Endodermal cell (in vitro differentiated cells): ENCODE data around the gene PALB2. TPM values are rescaled to one million over a fixed set of nuclear protein-coding genes. Genes with fewer than 3 reads are reported as not detected.

Experiments
- DNase-seq: peaks from one replicate; pipeline ENCODE4 v3.0.0-alpha.2; 2017
- H3K27ac ChIP-seq: 2 replicates; pipeline ENCODE4 v1.5.1; 2013; ENCODE audit warnings: mild to moderate bottlenecking, low read depth, low read length, moderate library complexity
- H3K27me3 ChIP-seq: 2 replicates; pipeline ENCODE4 v1.6.1; 2013; ENCODE audit warnings: mild to moderate bottlenecking, low read length, moderate library complexity; ENCODE audit not compliant: insufficient read depth, control insufficient read depth, poor library complexity, severe bottlenecking
- H3K36me3 ChIP-seq: 2 replicates; pipeline ENCODE4 v1.7.0; 2013; ENCODE audit warnings: mild to moderate bottlenecking, low read length, moderate library complexity; ENCODE audit not compliant: control insufficient read depth, insufficient read depth
- H3K4me1 ChIP-seq: one replicate; pipeline ENCODE4 v1.7.0; 2013; ENCODE audit warnings: low read length; ENCODE audit not compliant: control insufficient read depth, insufficient read depth
- H3K4me3 ChIP-seq: 2 replicates; pipeline ENCODE4 v1.5.1; 2013; ENCODE audit warnings: mild to moderate bottlenecking, low read length, moderate library complexity
- H3K9ac ChIP-seq: 2 replicates; pipeline ENCODE4 v1.6.1; 2013; ENCODE audit warnings: mild to moderate bottlenecking, low read length, moderate library complexity; ENCODE audit not compliant: poor library complexity, severe bottlenecking; ENCODE audit errors: extremely low read depth
- H3K9me3 ChIP-seq: 2 replicates; pipeline ENCODE4 v1.6.1; 2013; ENCODE audit warnings: mild to moderate bottlenecking, low read length, moderate library complexity; ENCODE audit not compliant: control insufficient read depth
- H3K27ac Mint-ChIP-seq: 2 replicates; pipeline ENCODE4 v1.8.0; 2020; ENCODE audit warnings: mixed read lengths
- H3K27me3 Mint-ChIP-seq: 2 replicates; pipeline ENCODE4 v1.8.0; 2021; ENCODE audit warnings: mild to moderate bottlenecking, mixed read lengths; ENCODE audit not compliant: insufficient read depth
- H3K36me3 Mint-ChIP-seq: 2 replicates; pipeline ENCODE4 v1.8.0; 2020; ENCODE audit warnings: low read depth, mixed read lengths
- H3K4me1 Mint-ChIP-seq: 2 replicates; pipeline ENCODE4 v1.8.0; 2020; ENCODE audit warnings: mixed read lengths
- H3K4me3 Mint-ChIP-seq: 2 replicates; pipeline ENCODE4 v1.8.0; 2020; ENCODE audit warnings: mild to moderate bottlenecking, moderate library complexity, mixed read lengths
- H3K9me3 Mint-ChIP-seq: 2 replicates; pipeline ENCODE4 v1.8.0; 2020; ENCODE audit warnings: mild to moderate bottlenecking, mixed read lengths
- CTCF ChIP-seq: fragments of 200-600 bp; sonication (generic); conservative IDR thresholded peaks from 2 replicates; pipeline ENCODE4 v1.5.0; 2021; ENCODE audit warnings: antibody characterized with exemption, mild to moderate bottlenecking
- WGBS, 2 experiments: methylation state at CpG; one replicate each; pipeline versions ENCODE4 v1.1.5 to v1.1.7; 2013; ENCODE audit warnings: missing lambda C conversion rate in 2 of 2, mixed read lengths in 1 of 2; ENCODE audit not compliant: insufficient coverage in 1 of 2, insufficient read length in 1 of 2; 5-methylcytosine and 5-hydroxymethylcytosine counted together
- total RNA-seq, 2 donors: library from RNA; stranded (reverse); fragmentation: NEBNext Ultra II Directional in 1 of 2; extraction: Animal tissue kit (Norgen Biotek cat#: 25700) in 1 of 2; gene quantifications; 2 replicates in 1 of 2; 3 replicates in 1 of 2; pipeline ENCODE4 v1.2.1, GENCODE V29; 2021

Gene PALB2
- total RNA-seq, 2 donors from 2014 or later: 20.0 to 24.8 TPM

- no peaks in the 10 kb centered on the region for H3K27me3 Mint-ChIP-seq
- H3K9ac ChIP-seq: no peak overlapping the region
- H3K36me3 ChIP-seq: peaks cover 89% of the 10 kb centered on the region
- DNase-seq: no peak
- no peak overlapping the region for H3K4me3 ChIP-seq
- no peak overlapping the region for H3K4me3 Mint-ChIP-seq
- no peaks in the 10 kb centered on the region for H3K9me3 Mint-ChIP-seq
- WGBS, 2 experiments: 95 to 100% methylated on average over 2 to 4 of the region's 4 CpGs
- no peaks in the 10 kb centered on the region for H3K9me3 ChIP-seq
- H3K4me1 ChIP-seq: peaks cover 3% of the 10 kb centered on the region
- no peak overlapping the region for H3K27ac ChIP-seq
- no peak for TF ChIP-seq CTCF
- H3K27me3 ChIP-seq: no peaks in the 10 kb centered on the region
- H3K4me1 Mint-ChIP-seq: peaks cover 15% of the 10 kb centered on the region
- H3K27ac Mint-ChIP-seq: no peak overlapping the region
- peaks cover 67% of the 10 kb centered on the region for H3K36me3 Mint-ChIP-seq
Measured at GRCh38 chr16:23668873-23669272, 27.8 kb upstream of the PALB2 start.

GRCh38 chr16:23668225-23668624 lies 27.1 kb upstream of the PALB2 start:
- no peaks in the 10 kb centered on the region for H3K9me3 ChIP-seq
- H3K4me3 Mint-ChIP-seq: no peak overlapping the region
- peaks cover 86% of the 10 kb centered on the region for H3K36me3 ChIP-seq
- no peak overlapping the region for H3K4me3 ChIP-seq
- H3K9ac ChIP-seq: no peak overlapping the region
- DNase-seq: no peak
- H3K27me3 ChIP-seq: no peaks in the 10 kb centered on the region
- H3K4me1 Mint-ChIP-seq: peaks cover 11% of the 10 kb centered on the region
- H3K27ac ChIP-seq: no peak overlapping the region
- TF ChIP-seq CTCF: no peak
- peaks cover 71% of the 10 kb centered on the region for H3K36me3 Mint-ChIP-seq
- no peaks in the 10 kb centered on the region for H3K4me1 ChIP-seq
- H3K27me3 Mint-ChIP-seq: no peaks in the 10 kb centered on the region
- H3K27ac Mint-ChIP-seq: no peak overlapping the region
- 81 to 100% methylated on average over 1 of the region's 1 CpG for WGBS, 2 experiments
- no peaks in the 10 kb centered on the region for H3K9me3 Mint-ChIP-seq

DNA sequence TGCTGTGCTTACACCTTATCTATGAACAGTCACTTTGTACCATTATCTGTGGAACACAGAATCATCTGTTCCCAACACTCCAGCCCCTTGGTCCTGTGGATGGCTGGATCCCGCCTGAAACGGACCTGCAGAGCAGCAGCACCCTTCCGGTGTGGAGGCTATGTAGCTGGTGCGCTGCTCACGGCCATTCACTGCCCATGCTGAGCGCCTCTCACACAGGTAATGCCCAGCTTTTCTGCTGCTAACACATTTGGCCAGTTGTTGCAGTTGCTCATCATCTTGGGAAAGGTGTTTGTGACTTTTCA lies 26.2 kb upstream of the PALB2 start:
- no peak for DNase-seq
- 97 to 100% methylated on average over 2 to 6 of the region's 6 CpGs for WGBS, 2 experiments
- H3K27ac Mint-ChIP-seq: no peak overlapping the region
- no peaks in the 10 kb centered on the region for H3K27me3 Mint-ChIP-seq
- no peak for TF ChIP-seq CTCF
- no peak overlapping the region for H3K4me3 Mint-ChIP-seq
- Histone ChIP-seq H3K4me1 (no peaks in the 10 kb centered on the region), H3K9me3 (no peaks in the 10 kb centered on the region), H3K27ac (no peak overlapping the region), H3K4me3 (no peak overlapping the region), H3K9ac (no peak overlapping the region), H3K27me3 (no peaks in the 10 kb centered on the region), H3K36me3 (peaks cover 90% of the 10 kb centered on the region)
- no peaks in the 10 kb centered on the region for H3K9me3 Mint-ChIP-seq
- H3K4me1 Mint-ChIP-seq: peaks cover 11% of the 10 kb centered on the region
- peaks cover 74% of the 10 kb centered on the region for H3K36me3 Mint-ChIP-seq
